ENCODE measurements around the gene NFE2.

DNA sequence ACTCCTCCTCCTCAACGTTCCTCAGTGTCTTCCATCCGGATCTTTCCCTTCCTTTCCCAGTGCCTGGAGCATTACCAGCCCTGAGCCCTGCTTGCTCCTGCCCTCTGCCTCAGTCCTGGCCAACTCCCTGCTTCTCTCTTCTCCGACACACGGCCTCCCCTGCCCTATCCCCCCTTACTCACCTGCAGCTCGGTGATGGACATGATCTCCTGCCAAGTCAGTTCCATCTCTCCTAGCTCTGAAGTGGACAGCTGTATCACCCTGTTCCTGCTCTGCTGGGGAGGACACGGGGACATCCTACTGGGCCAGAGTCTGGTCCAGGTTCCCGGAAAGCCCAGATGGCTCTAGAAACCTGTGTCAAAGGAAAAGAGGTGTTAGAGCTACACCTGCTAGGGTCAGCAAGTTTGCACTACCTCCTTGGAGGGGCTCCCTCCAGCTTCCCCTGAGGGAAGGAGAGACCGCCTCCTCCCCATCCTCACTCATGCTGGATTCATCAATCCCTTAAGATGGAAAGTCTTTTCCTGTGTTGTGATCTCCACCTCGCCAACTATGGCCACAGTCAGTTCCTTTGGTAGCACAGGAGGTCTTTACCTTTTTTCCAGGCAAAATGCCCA, 5.8 kb downstream of the NFE2 start:
- TF ChIP-seq, protein P1, sequence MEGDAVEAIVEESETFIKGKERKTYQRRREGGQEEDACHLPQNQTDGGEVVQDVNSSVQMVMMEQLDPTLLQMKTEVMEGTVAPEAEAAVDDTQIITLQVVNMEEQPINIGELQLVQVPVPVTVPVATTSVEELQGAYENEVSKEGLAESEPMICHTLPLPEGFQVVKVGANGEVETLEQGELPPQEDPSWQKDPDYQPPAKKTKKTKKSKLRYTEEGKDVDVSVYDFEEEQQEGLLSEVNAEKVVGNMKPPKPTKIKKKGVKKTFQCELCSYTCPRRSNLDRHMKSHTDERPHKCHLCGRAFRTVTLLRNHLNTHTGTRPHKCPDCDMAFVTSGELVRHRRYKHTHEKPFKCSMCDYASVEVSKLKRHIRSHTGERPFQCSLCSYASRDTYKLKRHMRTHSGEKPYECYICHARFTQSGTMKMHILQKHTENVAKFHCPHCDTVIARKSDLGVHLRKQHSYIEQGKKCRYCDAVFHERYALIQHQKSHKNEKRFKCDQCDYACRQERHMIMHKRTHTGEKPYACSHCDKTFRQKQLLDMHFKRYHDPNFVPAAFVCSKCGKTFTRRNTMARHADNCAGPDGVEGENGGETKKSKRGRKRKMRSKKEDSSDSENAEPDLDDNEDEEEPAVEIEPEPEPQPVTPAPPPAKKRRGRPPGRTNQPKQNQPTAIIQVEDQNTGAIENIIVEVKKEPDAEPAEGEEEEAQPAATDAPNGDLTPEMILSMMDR (conservative IDR thresholded peaks at IDR 0.05; ENCODE audit: low read depth, low read length) = no peak
- TF ChIP-seq EZH2 (IDR thresholded peaks at IDR 0.05; ENCODE audit: borderline replicate concordance, low read depth, low read length, poor library complexity, severe bottlenecking) = no peak

Measured in A673 (cell line).